Fibroblast of peridontal ligament (primary cell): ENCODE results near the gene IMMP2L.

Source experiments
- DNase-seq: peaks from one replicate; pipeline ENCODE4 v3.0.0-alpha.2; 2010; ENCODE audit errors: extremely low read depth

IMMP2L gene

GRCh38 chr7:111029574-111030251, 532.6 kb downstream of the IMMP2L start:
- peak; percentile 32 for DNase-seq

GRCh38 chr7:111029141-111029572, 533.1 kb downstream of the IMMP2L start:
- DNase-seq = no peak

GRCh38 chr7:111027396-111027795, 534.9 kb downstream of the IMMP2L start:
- DNase-seq = no peak

DNA sequence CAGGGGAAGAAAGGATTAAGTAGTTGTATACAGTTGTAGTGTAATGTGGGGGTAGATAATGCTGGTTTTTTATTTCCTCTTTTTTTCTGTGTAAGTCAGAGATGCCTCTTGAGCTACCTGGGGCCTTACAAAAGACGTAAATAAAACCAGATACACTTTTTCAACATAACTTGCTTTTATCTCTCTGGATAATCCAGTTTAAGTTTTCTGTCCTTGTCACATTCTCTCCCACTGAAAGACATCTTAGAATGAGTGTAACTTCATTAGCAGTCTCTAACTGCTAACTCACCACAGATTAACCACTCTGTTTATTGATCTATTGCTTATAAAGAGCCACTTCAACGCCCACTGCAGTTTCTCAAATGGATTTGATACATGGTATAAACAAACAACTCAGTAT, 535.5 kb downstream of the IMMP2L start:
- no peak for DNase-seq

- no peak for DNase-seq
Observed at GRCh38 chr7:111026343-111026742, 535.9 kb downstream of the IMMP2L start.

GRCh38 chr7:111025006-111025405, 537.3 kb downstream of the IMMP2L start:
- DNase-seq = no peak

GRCh38 chr7:111018960-111019736, 543.1 kb downstream of the IMMP2L start:
- no peak for DNase-seq

DNA sequence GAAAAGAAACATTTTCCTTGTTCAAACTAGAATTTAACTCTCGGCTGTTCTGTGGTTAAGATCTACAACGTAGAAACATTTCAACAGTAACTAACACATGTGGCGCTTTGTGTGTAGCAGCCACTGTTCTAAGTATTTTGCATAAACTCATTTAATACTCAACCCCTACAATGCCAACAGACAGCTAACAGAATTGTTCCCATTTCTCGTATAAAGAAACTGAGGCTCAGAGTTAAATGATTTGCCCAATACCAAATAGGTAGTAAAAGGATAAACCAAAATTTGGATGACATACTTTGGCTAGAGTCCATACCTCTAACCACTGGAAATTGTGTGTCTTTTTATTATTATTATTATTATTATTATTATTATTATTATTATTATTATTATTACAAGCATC, 543.8 kb downstream of the IMMP2L start:
- DNase-seq = no peak

DNA sequence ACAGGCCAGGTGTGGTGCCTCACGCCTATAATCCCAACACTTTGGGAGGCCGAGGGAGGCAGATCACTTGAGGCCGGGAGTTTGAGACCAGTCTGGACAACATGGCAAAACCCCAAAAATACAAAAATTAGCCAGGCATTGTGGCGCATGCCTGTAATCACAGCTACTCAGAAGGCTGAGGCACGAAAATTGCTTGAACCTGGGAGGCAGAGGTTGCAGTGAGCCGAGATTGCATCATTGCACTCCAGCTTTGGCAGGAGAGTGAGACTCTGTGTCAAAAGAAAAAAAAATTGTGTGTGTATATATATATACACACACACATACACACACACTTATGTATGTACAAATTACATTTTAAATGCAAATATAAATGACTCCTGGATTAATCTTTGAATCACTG, 548.2 kb downstream of the IMMP2L start:
- DNase-seq = no peak

GRCh38 chr7:111012799-111013675, 549.3 kb downstream of the IMMP2L start:
- DNase-seq = no peak

DNA sequence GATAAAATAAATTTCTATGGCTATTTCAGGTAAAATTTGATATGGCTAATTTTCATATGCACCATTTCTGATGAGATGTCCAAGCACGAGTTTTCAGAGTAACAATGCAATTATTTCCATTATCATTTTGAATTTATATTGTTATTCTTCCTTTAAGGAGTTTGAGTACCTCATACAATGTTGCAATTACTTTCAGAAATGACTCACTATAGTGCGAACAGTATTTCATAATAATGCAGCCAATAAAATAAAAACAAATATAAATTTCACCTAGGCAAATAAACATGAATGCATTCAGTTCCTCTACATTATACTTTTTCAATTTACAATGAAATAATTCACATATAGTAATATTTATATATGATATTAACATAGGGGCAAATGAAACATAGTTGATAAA, 550.1 kb downstream of the IMMP2L start:
- no peak for DNase-seq

DNA sequence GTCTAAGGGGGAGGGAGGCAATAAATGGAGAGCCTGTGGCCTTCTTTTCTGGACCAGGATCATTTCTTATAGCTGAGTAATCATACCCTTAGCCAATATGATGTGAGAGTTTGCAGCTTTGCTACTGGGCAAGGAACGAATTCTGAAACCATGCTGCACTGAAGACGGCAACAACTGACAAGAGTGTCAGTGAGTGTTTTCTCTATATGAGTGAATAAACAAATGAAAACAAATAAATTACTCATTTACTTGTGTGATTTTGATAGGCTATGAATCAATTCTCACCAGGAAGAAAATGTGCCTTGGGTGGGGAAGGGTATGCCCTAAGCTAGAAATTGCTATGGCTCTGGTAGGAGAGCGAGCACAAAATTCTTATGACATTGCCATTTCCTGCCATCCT, 550.8 kb downstream of the IMMP2L start:
- DNase-seq = no peak

- no peak for DNase-seq
Observed at GRCh38 chr7:111010798-111011197, 551.5 kb downstream of the IMMP2L start.

DNA sequence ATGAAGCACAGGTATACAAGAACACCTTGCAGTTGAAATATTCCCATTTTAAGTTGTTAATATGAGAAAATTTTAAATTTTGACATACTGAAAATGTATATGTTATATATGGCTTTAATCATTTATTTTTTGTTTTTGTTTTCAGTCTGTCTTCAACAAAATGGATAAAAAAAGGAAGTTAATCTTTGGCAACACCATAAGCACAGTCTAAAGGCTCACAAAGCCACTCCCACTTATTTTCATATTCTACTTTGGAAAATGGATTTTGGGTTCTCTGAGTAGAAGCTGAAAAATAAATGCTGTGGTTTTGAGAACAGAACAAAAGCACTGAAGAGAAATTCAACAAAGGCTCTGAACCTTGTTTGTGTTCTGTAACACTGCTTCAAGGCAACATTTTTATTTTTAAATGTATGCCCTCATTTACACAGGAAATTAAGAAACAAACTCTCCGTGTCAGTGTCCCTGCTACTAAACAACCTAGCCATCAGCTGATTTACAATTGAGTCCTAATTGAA, 552.7 kb downstream of the IMMP2L start:
- no peak for DNase-seq

- peak; percentile 5 for DNase-seq
Observed at GRCh38 chr7:111006691-111007090, 555.6 kb downstream of the IMMP2L start.

DNA sequence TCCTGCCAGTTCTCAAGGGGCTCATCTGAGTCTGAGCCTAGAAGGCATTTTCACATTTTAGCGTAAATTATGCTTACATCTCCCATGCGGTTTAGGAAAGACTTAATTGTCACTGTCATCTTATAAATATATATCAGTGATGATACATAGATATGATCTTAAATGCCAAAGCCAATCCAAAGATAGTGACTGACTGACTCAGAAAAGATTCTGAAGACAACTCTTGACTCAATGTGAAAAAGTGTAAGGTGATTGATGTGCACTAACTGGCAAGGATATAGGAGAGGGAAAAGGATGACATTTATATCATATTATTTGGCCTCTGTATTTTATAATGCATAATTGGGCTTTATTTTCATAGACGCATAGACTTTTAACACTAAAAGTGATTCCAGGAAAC, 556.3 kb downstream of the IMMP2L start:
- no peak for DNase-seq

- no peak for DNase-seq
Observed at GRCh38 chr7:111005445-111005844, 556.8 kb downstream of the IMMP2L start.

- no peak for DNase-seq
Observed at GRCh38 chr7:111004310-111004901, 557.9 kb downstream of the IMMP2L start.

GRCh38 chr7:111003883-111004282, 558.4 kb downstream of the IMMP2L start:
- DNase-seq = no peak

DNA sequence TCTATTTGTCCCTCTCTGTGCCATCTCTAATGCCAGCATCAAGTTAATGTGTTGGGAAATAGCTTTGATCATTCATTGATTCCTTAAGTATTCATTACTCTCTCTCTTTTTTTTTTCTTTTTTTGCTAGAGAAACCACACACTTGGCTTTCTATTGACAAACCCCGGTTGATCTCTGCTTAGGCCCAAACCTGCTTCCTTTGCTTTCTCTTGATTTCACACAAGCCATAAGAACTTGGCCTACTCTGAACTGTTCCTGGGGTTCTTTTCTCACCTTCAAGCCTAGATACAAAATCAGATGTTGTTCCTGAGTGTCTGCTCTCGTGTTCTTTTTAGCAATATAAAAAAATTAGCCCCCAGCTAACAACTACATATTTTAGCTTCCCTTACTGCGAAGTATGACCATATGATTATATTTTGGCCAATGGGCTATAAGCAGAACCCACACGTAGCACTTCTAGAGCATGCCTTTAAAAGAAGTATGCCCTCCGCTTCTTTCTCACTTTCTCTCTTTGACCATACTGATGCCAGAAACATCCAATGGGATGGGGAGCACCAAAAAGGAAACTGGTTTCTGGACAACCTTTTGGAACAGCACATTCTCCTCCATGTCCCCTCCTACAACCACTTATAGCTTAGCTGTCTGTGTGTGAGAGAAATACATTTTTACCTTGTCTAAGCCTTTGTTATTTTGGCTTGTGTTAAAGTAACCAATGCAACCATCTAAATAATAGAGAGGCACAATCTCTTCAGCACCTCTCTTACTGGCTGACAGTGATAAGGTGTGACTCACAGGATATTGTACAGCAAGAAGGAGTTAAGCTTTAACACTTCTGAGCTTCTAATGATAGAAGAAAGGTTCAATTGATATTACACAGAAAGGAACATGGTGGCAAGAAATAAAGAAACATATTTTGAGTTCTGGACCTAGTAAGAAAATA, 568.0 kb downstream of the IMMP2L start:
- DNase-seq = no peak
